GM21360 (cell line): Measurements from ENCODE around the gene PPIG.
"Not testable (repeated sequence)": the region's sequence is repeated elsewhere in the genome, so short reads cannot be mapped to it uniquely, and the experiment has no call there.

Source experiments
- ATAC-seq: cut with Tn5 transposase; IDR thresholded peaks from one replicate; pipeline ENCODE4 v1.9.1; 2021; ENCODE audit warnings: mild to moderate bottlenecking, moderate library complexity; ENCODE audit not compliant: unreplicated experiment

The PPIG gene

DNA sequence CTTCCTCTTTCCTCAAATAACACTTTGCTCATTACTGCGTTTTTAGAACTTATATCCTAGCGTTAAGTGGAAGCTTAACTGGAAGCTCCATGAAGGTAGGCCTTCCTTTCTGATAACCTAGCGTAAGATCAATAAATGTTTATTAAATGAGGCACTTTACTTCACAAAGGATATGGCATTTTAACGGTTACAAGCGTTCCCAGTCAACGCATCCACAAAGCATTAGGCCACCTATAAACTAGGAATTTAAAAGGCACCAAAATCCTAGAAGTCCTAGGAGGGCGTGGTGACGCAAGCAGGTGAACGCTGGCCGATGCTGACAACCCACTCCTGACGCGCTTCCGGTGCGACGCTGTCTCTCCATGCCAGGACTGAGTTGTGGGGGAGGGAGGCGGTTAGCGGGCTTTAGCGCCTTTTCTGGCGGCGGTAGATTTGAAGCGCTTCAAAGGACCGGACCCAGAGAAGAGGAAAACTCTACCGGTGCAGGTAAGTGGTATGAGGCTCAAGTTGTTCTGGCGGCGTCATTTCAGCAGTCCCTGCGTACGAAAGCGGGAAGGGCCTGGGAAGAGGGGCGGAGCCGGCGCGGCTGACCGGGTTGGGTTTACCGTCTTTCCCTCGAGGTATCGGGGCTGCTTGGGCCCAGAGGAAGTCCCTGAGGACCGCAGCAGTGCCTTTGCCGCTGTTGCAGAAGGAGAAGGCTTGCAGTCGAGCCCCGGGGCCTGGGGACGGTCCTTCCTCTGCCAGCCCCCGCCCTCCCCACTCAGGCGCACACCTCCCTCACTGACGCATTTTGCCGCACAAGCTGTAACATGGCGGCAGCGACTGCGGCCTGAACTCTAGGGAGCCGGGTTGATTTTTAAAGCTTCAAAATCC lies at the start of gene PPIG:
PPIG (plus strand) TSS at position 347 of the 873 bp plus-strand sequence. CDS start 19,691 bp downstream, outside the sequence.
- peak; percentile 88 for ATAC-seq

DNA sequence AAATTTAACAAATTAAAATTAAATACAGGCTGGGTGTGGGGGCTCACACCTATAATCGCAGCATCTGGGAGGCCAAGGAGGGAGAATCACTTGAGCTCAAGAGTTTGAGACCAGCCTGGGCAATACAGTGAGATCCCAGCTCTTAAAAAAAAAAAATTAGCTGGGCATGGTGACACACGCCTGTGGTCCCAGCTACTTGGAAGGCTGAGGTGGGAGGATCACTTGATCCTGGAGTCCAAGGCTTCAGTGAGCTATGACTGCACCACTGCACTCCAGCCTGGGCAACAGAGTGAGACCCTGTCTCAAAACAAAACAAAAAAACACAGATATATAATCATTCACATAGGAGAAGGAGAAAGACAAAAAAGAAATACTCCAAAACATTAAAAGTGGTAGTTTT lies 44.7 kb upstream of the PPIG start:
- ATAC-seq, result not testable (repeated sequence)

DNA sequence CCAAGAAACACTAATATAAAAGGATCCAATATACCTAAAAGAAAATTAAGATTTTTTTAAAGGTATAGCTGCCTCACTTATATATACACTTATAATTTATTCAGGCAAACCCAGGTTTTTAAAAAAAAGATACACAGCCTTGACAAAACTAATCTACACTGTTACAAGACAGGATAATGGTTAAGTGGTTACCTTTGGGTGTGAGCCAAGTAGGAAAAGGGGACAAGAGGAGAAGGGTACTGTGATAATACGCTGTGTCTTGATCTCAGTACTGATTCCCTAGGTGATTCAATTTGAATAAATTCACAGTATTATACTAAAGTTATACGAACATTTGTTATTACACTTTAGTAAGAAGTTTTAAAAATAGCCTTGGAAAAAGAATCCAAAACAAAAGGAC lies 44.0 kb upstream of the PPIG start:
- no peak for ATAC-seq

DNA sequence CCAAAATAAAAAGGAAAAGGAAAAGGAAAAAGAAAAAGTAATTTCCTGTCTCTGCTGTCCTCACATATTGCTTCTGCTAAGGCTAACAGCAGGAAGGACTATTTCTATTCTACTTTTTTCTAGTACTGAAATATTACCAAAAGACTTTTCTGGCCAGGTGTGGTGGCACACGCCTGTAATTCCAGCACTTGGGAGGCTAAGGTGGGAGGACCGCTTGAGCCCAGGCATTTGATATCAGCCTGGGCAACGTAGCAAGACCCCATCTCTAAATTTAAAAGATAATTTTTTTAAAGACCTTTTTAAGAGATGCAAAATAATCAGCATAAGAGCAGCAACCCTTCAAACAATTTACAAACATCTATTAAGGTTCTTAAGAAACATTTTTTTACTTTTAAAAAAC lies 41.7 kb upstream of the PPIG start:
- no peak for ATAC-seq

DNA sequence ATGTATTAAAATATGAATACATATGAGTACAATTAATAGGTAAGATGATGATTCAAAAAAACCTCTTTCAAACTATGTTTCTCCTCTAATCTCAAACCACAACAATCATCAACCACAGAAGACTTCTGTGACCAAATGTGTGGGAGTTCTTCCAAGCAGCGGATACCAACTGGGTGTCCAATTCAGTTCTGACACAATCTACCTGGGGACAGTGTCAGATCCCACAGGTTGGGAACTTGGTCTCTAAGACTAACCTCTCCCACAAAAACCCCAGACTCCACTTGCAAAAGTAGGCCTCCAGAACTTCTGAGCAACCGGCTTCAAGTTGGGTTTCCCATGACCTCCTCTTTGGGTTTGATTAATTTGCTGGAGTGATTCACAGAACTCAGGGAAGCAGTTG lies 37.4 kb upstream of the PPIG start:
- ATAC-seq, result no peak

DNA sequence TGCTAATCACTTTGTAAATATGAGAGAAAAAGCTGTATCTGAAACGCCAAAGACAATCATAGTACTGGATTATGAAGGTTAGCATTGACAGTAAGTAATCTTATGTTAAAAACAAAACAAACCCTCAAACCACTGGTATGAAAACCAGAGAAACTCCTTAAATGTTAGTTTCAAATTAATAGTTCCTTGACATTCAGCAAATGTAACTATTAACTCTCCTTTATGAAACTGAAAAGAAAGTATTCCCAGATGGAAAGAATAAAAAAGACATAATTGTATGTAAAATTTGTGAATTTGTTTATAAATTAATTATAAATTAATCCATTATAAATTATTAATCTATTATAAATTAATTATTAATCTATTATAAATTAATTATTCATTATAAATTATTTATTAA lies 22.8 kb upstream of the PPIG start:
- no peak for ATAC-seq

DNA sequence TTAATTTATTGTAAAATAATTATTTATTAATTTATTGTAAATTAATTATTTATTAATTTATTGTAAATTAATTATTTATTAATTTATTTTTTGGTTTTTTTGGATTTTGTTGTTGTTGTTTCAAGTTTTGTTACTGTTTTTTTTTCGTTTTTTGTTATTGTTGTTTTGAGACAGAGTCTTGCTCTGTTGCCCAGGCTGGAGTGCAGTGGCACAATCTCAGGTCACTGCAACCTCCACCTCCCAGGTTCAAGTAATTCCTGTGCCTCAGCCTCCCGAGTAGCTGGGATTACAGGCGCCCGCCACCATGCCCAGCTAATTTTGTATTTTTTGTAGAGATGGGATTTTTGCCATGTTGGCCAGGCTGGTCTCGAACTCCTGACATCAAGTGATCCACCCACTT lies 22.1 kb upstream of the PPIG start:
- not testable (repeated sequence) for ATAC-seq

DNA sequence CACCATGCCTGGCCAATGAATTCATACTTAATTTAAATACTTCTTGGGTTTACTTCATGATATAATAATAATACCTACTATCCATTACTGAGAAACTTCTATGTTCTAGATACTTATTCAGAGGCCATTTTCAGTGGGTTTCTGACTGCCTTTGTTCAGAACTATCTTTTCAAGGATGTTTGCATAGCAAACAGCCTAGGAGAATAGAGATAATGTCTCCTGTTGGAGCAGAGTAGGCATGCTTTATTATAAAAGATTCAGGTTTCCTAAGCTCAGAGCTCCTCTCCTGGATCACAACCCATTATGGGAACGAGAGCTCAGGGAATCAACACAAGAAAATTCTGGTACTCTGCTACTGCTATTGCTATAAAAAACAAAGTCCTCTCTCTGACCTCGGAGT lies 21.6 kb upstream of the PPIG start:
- ATAC-seq, result no peak

DNA sequence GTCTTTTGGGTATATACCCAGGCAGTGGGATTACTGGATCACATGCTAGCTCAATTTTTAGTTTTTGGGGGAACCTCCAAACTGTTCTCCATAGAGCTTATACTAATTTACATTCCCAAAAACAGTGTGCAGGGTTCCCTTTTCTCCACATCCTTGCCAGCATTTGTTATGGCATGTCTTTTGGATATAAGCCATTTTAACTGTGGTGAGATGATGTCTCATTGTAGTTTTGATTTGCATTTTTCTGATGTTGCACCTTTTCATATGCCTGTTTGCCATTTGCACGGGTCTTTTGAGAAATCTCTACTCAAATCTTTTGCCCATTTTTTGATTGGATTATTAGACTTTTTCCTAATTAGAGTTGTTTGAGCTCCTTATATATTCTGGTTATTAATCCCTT lies 18.5 kb upstream of the PPIG start:
- no peak for ATAC-seq

DNA sequence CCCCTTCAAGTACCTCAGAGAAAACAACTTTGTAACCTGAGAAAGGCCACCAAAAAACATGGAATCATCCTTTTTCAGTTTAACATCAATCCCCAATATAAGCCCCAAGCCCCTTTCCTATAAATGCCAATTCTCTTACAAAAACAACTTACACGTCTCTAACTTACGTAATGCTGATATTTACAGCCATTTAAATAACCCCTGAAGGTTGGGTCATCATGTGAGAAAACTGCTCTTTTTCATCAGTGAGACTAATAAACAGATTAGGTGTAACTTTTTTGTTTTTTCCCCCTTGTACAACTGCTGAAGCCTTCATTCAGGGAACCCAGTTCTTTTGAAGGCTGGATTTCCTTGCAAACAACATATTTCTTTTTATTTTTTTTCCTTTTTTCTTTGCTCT lies 14.2 kb upstream of the PPIG start:
- ATAC-seq, result no peak

DNA sequence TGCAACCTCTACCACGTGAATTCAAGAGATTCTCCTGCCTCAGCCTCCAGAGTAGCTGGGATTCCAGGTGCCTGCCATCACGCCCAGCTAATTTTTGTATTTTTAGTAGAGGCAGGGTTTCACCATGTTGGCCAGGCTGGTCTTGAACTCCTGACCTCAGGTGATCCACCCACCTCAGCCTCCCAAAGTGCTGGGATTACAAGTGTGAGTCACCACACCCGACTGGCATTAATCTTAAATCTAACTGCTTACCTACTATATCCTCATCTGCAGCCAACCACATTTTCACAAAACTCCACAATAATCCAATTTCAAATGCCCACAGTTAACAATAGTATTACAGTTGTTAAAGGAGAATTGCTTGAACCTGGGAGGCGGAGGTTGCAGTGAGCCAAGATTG lies 13.4 kb upstream of the PPIG start:
- ATAC-seq, result not testable (repeated sequence)

DNA sequence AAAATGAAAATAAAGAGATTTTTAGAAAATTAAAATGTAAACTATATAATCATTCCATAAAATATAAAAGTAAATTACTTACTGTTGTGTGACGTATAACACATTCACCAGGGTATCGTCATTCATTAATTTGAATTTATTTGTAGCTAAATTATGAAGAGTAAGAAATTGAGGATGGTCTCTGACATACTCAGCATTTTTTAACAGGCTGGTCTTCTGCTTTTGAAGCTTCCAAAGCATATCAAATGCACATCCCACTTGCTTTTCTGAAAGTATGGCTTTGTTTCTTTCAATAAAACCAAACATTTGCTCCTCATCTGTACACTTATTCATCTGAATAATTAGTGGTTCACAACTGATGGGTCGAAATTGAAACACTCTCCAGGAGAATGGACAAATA lies 12.6 kb upstream of the PPIG start:
- no peak for ATAC-seq

DNA sequence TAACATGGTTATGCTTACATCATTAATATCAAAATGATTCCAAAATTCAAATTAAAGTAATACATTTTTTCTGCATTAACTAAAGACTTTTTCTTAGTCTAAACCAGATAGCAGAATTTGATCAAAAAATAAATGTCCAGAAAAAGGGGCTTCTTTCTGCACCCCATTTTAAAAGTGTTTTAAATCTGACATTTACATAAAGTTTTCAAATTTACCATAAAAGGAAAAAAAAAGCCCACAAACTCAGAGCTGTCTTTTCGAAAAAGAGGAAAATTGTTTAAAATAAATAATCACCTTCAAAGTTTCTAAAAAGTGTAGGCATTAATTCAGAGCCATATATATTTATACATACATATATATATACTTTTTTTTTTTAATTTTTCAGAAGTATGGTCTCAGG lies 12.0 kb upstream of the PPIG start:
- ATAC-seq, result no peak

DNA sequence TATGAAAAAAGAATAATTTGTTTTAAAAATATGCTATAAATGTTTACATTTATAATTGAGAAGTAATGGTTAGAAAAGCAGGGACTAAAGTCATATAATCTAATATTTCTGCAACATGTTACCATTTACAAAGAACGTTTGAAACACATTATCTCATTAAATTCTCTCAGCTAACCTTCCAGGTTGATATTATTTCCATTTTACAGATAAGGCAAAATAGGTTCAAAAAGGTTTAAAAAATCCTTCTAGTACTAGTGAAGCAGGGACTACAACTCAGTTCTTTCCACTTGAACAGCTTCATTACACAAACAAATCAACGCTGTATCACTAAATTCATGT lies 11.4 kb upstream of the PPIG start:
- ATAC-seq, result no peak

DNA sequence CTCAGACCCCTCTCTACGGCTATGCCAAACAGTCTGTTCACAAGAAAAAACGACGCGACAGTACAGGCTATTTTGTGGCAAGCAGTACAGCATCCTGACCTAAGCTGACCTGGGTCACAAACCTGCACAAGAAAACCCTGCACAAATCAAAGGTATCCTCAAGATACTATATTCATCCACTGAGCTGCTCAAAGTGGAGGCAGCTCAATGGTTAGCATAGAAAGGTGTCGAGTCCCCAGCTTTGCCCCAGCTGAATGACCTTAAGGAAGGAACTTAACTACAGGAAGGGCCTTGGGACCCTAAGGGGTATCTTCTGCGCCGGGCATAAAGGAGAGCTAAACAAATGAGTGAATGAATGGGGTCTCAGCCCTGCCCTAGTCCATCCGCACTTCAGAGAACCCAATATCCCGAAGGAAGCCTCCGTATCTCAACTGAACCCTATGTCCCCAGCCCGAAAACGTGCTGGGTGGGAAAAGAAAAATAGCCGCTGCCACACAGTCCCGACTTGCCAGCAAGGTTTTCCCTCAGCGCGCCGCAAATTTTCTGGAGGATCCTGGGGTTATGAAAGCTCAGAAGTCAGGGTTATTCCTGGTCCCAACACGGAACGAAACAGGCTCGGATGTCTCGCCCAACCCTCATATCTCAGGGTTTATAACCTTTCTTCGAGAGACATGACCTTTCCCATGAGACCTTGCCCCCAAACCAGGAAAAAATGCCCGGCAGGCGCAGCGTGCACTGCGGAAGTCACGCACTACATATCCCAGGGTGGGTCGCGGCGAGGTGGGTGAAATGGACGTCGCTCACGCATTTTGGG lies 10.8 kb upstream of the PPIG start, which contains the start of gene FASTKD1:
FASTKD1 (minus strand) TSS at position 706 of the 814 bp plus-strand sequence. CDS start 1,836 bp downstream, outside the sequence.
- ATAC-seq, result peak; percentile 99

DNA sequence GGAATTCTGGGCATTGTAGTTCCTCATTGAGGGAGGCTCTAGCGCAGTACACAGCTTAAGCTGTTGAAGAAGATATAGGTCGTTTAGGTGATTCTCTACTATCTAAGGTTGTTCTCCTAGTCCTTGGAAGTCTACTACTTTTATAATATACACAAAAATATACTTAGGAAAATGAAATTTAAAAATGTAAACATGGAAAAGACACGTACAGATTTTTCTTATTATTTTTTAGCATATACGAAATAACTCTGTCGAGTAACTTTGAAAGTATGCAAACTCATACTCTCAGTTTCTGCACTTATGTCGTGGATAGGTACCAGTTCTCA lies 10.2 kb upstream of the PPIG start:
- peak; percentile 7 for ATAC-seq

DNA sequence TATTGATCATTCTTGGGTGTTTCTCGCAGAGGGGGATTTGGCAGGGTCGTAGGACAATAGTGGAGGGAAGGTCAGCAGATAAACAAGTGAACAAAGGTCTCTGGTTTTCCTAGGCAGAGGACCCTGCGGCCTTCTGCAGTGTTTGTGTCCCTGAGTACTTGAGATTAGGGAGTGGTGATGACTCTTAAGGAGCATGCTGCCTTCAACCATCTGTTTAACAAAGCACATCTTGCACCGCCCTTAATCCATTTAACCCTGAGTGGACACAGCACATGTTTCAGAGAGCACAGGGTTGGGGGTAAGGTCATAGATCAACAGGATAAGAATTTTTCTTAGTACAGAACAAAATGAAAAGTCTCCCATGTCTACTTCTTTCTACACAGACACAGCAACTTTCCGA lies 9.6 kb upstream of the PPIG start:
- not testable (repeated sequence) for ATAC-seq

DNA sequence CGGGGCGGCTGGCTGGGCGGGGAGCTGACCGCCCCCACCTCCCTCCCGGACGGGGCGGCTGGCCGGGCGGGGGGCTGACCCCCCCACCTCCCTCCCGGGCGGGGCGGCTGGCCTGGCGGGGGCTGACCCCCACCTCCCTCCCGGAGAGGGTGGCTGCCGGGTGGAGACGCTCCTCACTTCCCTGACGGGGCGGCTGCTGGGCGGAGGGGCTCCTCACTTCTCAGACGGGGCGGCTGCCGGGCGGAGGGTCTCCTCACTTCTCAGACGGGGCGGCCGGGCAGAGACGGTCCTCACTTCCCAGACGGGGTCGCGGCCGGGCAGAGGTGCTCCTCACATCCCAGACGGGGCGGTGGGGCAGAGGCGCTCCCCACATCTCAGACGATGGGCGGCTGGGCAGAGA lies 8.9 kb upstream of the PPIG start:
- ATAC-seq, result not testable (repeated sequence)

DNA sequence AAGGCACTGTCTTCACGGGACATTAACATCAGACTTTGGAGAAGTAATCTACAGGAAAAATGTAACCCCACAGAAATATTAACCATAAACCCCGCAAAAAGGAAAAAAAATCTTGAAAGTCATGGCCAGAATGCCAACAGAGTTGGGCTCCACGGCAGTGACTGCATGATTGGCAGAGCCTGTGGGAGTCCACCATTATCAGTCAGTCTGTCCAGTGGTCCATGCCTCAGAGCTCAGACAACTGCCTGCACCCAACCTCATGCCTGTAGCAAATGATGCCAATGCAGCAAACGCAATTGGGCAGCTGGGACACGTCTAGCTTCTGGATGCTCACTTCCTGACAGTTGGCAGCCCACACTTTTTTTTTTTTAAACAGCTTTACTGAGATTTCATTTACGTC lies 5.1 kb upstream of the PPIG start:
- no peak for ATAC-seq

DNA sequence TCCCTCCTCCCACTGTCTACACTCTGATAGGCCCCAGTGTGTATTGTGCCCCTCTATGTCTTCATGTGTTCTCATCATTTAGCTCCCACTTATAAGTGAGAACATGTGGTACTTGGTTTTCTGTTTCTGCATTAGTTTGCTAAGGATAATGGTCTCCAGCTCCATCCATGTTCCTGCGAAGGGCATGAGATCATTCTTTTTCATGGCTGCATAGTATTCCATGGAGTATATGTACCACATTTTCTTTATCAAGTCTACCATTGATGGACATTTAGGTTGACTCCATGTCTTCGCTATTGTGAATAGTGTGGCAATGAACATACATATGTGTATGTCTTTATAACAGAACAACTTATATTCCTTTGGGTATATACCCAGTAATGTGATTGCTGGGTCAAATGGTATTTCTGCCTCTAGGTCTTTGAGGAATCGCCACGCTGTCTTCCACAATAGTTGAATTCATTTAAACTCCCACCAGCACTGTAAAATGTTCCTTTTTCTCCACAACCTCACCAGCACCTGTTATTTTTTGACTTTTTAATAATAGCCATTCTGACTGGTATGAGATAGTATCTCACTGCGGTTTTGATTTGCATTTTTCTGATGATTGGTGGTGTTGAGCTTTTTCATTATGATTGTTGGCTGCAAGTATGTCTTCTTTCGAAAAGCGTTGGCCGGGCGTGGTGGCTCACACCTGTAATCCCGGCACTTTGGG lies 1.4 kb upstream of the PPIG start:
- not testable (repeated sequence) for ATAC-seq

DNA sequence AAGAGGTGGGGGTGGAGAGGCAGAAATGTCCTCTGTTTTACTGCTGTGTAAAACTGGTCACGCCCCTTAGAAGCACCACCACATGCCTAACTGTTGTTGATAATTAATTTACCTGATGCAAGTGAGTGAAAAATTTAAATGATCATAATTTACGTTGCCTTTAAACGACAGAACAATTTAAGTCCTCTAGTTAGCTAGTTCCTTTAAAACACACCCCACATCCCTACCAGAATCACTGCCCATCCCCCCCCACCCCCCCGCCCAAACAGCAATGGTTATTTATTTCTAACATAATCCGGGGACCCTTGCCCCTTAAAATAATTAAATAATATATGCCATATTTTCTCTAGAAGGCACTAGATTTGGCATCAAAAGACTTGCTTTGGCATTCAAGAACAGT lies 633 bp upstream of the PPIG start:
- no peak for ATAC-seq

DNA sequence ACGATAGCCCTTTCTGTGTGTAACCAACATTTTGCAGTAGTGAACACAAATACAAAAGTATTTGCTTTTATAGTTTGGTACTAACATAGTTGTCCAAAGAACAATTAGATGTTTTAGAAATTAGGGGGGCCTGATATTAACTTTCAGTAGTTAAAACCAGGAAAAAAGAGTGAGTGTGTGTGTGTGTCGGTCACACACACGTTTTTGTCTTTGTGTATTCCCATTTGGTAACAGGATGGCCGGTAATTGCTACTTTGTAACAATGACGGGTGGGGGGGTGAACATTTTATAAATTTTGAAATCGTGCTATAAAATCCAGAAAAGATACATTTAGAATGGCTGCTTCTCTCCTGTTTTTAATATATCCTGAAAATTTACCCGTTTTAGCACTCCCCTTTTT lies 1.5 kb downstream of the PPIG start:
- ATAC-seq, result no peak
